GM12878 (cell line): ENCODE measurements around the gene PRR22. TPM values are rescaled to one million over a fixed set of nuclear protein-coding genes. Genes with fewer than 3 reads are reported as not detected.

Source experiments
- ATAC-seq: fragments of 200-7000 bp; cut with Tn5 transposase; 3 replicates; pipeline ENCODE4 v1.9.1; 2020; ENCODE audit warnings: mild to moderate bottlenecking, moderate library complexity
- BruUV-seq: library from RNA; stranded (reverse); fragments of 400-500 nt; replicated peaks from 2 replicates; lab custom pipeline; 2021; lab: Mats Ljungman, UMichigan
- CTCF ChIA-PET: fragments of 300-600 bp; sonication (Branson Sonifier 250); formaldehyde crosslinking; extraction: SDS; loops from one replicate; lab custom pipeline; 2021; ENCODE audit warnings: inconsistent platforms; lab: Yijun Ruan, JAX
- POLR2A ChIA-PET: fragments of 350-600 bp; formaldehyde crosslinking; extraction: SDS; loops from one replicate; lab custom pipeline; 2021; ENCODE audit warnings: inconsistent platforms; lab: Charles Lee
- RAD21 ChIA-PET: fragments of 300-600 bp; sonication (Branson Sonifier 250); formaldehyde crosslinking; loops from one replicate; lab custom pipeline; 2023; ENCODE audit warnings: antibody characterized with exemption; ENCODE audit not compliant: unreplicated experiment; lab: Charles Lee
- SMC1A ChIA-PET: fragments of 300-600 bp; sonication (Branson Sonifier 250); formaldehyde crosslinking; loops from one replicate; lab custom pipeline; 2023; ENCODE audit not compliant: unreplicated experiment, uncharacterized antibody; lab: Charles Lee
- DNase-seq: peaks from one replicate; pipeline ENCODE4 v3.0.0-alpha.2; 2011; ENCODE audit warnings: low read depth, low spot score
- FAIRE-seq: peaks from 3 replicates; lab custom pipeline; 2011; peaks lifted over from hg19 to GRCh38; lab: Jason Lieb, UNC
- H2AFZ ChIP-seq: 2 replicates; pipeline ENCODE4 v1.6.0; 2011; ENCODE audit warnings: low read depth, low read length, control low read depth; ENCODE audit not compliant: control insufficient read depth
- H3K27ac ChIP-seq: 2 replicates; pipeline ENCODE4 v1.5.1; 2011; ENCODE audit warnings: control low read depth; ENCODE audit not compliant: control insufficient read depth, insufficient read depth
- H3K27me3 ChIP-seq, 2 experiments: replicated peaks in 1 of 2; 2 replicates each; pipeline versions ENCODE4 v1.6.0 to v1.6.1; 2011; ENCODE audit warnings: low read length in 1 of 2; ENCODE audit not compliant: control insufficient read depth in 2 of 2, insufficient read depth in 2 of 2
- H3K36me3 ChIP-seq, 2 experiments: 2 replicates each; pipeline ENCODE4 v1.5.1; 2011; ENCODE audit warnings: low read length in 1 of 2; ENCODE audit not compliant: control insufficient read depth in 2 of 2, insufficient read depth in 2 of 2
- H3K4me1 ChIP-seq: 2 replicates; pipeline ENCODE4 v1.6.1; 2011; ENCODE audit warnings: mild to moderate bottlenecking, low read length, moderate library complexity, mixed read lengths; ENCODE audit not compliant: control insufficient read depth, insufficient read depth
- H3K4me2 ChIP-seq: 2 replicates; pipeline ENCODE4 v1.6.0; 2011; ENCODE audit warnings: control low read depth; ENCODE audit not compliant: control insufficient read depth, insufficient read depth
- H3K4me3 ChIP-seq: fragments of 200-600 bp; sonication (generic); 2 replicates; pipeline ENCODE4 v1.5.1; 2016
- H3K79me2 ChIP-seq: 2 replicates; pipeline ENCODE4 v1.6.0; 2011; ENCODE audit warnings: low read length; ENCODE audit not compliant: control insufficient read depth, insufficient read depth
- H3K9ac ChIP-seq: 2 replicates; pipeline ENCODE4 v1.8.0; 2011; ENCODE audit warnings: low read length, control low read depth, mixed read lengths; ENCODE audit not compliant: control insufficient read depth, insufficient read depth
- H3K9me3 ChIP-seq: replicated peaks from 3 replicates; pipeline ENCODE4 v1.5.1; 2011; ENCODE audit warnings: mild to moderate bottlenecking, low read length; ENCODE audit not compliant: control insufficient read depth, insufficient read depth
- H4K20me1 ChIP-seq: 2 replicates; pipeline ENCODE4 v1.6.0; 2011; ENCODE audit not compliant: control insufficient read depth, insufficient read depth
- BRCA1 ChIP-seq: IDR thresholded peaks from 2 replicates; pipeline ENCODE4 v1.6.1; 2011; ENCODE audit warnings: low read depth, low read length, improper control_type of control experiment
- CREB1 ChIP-seq: IDR thresholded peaks from 2 replicates; pipeline ENCODE4 v1.6.1; 2012; ENCODE audit warnings: low read depth, mild to moderate bottlenecking, inconsistent platforms
- PAX8 ChIP-seq: fragments of 450-650 bp; IDR thresholded peaks from 2 replicates; pipeline ENCODE4 v1.6.1; 2017; ENCODE audit warnings: mild to moderate bottlenecking, moderate library complexity
- WGBS: methylation state at CpG from one replicate; pipeline ENCODE4 v1.1.6; 2016; ENCODE audit warnings: low lambda C conversion rate; ENCODE audit not compliant: insufficient replicate concordance, insufficient coverage; ENCODE audit errors: missing lambda C conversion rate; 5-methylcytosine and 5-hydroxymethylcytosine counted together
- in situ Hi-C: fragments of 300-500 bp; cut with MboI; formaldehyde crosslinking; loops from 9 replicates; pipeline ENCODE4 v1.14.3; 2018; ENCODE audit warnings: mixed read lengths
- intact Hi-C: fragments of 100-400 bp; cut with micrococcal nuclease; formaldehyde crosslinking; loops from one replicate; pipeline ENCODE4 v1.14.2; 2022; ENCODE audit not compliant: unreplicated experiment
- polyA plus RNA-seq, 11 experiments: library from polyadenylated mRNA; depleted of rRNA in 4 of 11; unstranded in 6 of 11; stranded (reverse) in 5 of 11; fragments of >200 nt; fragmentation: Nextera tagmentation in 4 of 11; fragmentation: Illumina TruSeq in 1 of 11; extraction: Ambion mirVana in 4 of 11; extraction: Trizol in 1 of 11; gene quantifications; 1 replicate in 1 of 11; 2 replicates in 10 of 11; pipeline versions ENCODE4 v1.2.1 to v1.2.3, GENCODE V29; 2011 to 2016; ENCODE audit warnings: inconsistent platforms in 2 of 11, missing spikeins in 2 of 11, low read depth in 1 of 11
- total RNA-seq, 4 experiments: library from RNA; depleted of rRNA in 3 of 4; stranded (reverse); fragments of >200 nt in 3 of 4; fragmentation: Illumina TruSeq in 1 of 4; extraction: Trizol in 1 of 4; gene quantifications; 2 replicates each; pipeline versions ENCODE4 v1.2.1 to v1.2.3, GENCODE V29; 2013 to 2021
- TF ChIP-seq, protein P1 (sequence below): IDR thresholded peaks from 2 replicates; pipeline ENCODE4 v1.6.1; 2011; ENCODE audit warnings: low read depth, low read length, improper control_type of control experiment, borderline replicate concordance
- TF ChIP-seq, protein P2 (sequence below): IDR thresholded peaks from 2 replicates; pipeline ENCODE4 v1.6.1; 2011; ENCODE audit warnings: borderline replicate concordance, low read depth, mild to moderate bottlenecking, moderate library complexity, mixed read lengths, low read length; ENCODE audit not compliant: insufficient read depth; ENCODE audit errors: extremely low read length

PRR22 gene
- total and polyA plus RNA-seq, 10 of the 15 experiments (the other 5 are each of a cell fraction or from before 2014, with no cell fraction given): 0.31 to 4.4 (median 1.3) TPM; not detected in 2

GRCh38 chr19:5795382-5795919 lies 10.9 kb upstream of the PRR22 start:
- in situ Hi-C loops: no loop called here
- no peak overlapping the region for H3K4me3 ChIP-seq
- 55% methylated on average over 7 of the region's 7 CpGs for WGBS
- ATAC-seq (no peak), DNase-seq (no peak), FAIRE-seq (no peak)
- no peaks in the 10 kb centered on the region for H3K36me3 ChIP-seq
- ChIA-PET RAD21 (interaction anchor here (0.7 kb wide), 1 partner anchor 21 kb away, joined by 3 read pairs; no protein-coding TSS in a partner anchor), CTCF (interaction anchor here (0.8 to 2.8 kb wide), 5 partner anchors 9 to 227 kb away, joined by 3 to 24 read pairs (median 5); partner anchors contain the start of gene NRTN), SMC1A (interaction anchor here (1.2 kb wide), 1 partner anchor 9 kb away, joined by 3 read pairs; the partner anchor contains the start of gene NRTN), POLR2A (no interaction called here)
- H3K27ac ChIP-seq: no peak overlapping the region
- no peak overlapping the region for H2AFZ ChIP-seq
- no peaks in the 10 kb centered on the region for H3K4me1 ChIP-seq
- H3K9ac ChIP-seq: no peak overlapping the region
- H3K79me2 ChIP-seq: peaks cover under 1% of the 10 kb centered on the region; the same call in 1 of the 2 replicates
- no peaks in the 10 kb centered on the region for H4K20me1 ChIP-seq
- BruUV-seq: no TSS peak
- H3K4me2 ChIP-seq: no peak overlapping the region
- H3K27me3 ChIP-seq: no peaks in the 10 kb centered on the region; a peak in 1 of 4 replicates
- intact Hi-C loops: no loop called here
- TF ChIP-seq, protein P1, sequence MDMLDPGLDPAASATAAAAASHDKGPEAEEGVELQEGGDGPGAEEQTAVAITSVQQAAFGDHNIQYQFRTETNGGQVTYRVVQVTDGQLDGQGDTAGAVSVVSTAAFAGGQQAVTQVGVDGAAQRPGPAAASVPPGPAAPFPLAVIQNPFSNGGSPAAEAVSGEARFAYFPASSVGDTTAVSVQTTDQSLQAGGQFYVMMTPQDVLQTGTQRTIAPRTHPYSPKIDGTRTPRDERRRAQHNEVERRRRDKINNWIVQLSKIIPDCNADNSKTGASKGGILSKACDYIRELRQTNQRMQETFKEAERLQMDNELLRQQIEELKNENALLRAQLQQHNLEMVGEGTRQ: no peak
- TF ChIP-seq BRCA1: no peak
- TF ChIP-seq CREB1: no peak
- no peak for TF ChIP-seq PAX8
- TF ChIP-seq, protein P2, sequence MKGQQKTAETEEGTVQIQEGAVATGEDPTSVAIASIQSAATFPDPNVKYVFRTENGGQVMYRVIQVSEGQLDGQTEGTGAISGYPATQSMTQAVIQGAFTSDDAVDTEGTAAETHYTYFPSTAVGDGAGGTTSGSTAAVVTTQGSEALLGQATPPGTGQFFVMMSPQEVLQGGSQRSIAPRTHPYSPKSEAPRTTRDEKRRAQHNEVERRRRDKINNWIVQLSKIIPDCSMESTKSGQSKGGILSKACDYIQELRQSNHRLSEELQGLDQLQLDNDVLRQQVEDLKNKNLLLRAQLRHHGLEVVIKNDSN: no peak
- H3K9me3 ChIP-seq: no peaks in the 10 kb centered on the region
